GM12864 (cell line): ENCODE data around the gene INS.

Experiments used
- DNase-seq: peaks from one replicate; pipeline ENCODE4 v3.0.0-alpha.2; 2011; ENCODE audit warnings: low read depth
- H3K4me3 ChIP-seq: 2 replicates; pipeline ENCODE4 v1.5.1; 2011; ENCODE audit warnings: mild to moderate bottlenecking, low read depth, low read length, control low read depth
- CTCF ChIP-seq: IDR thresholded peaks from 2 replicates; pipeline ENCODE4 v1.5.1; 2011; ENCODE audit warnings: low read depth, mild to moderate bottlenecking, moderate library complexity, low read length, control low read depth, inconsistent platforms; ENCODE audit errors: missing control alignments

The INS gene

GRCh38 chr11:2168286-2169004, 7.4 kb upstream of the INS start:
- no peak overlapping the region for H3K4me3 ChIP-seq
- DNase-seq, result no peak
- TF ChIP-seq CTCF, result no peak

GRCh38 chr11:2167141-2168045, 6.4 kb upstream of the INS start:
- no peak for TF ChIP-seq CTCF
- H3K4me3 ChIP-seq, result no peak overlapping the region

GRCh38 chr11:2166091-2166851, 5.3 kb upstream of the INS start:
- no peak overlapping the region for H3K4me3 ChIP-seq
- no peak for DNase-seq
- peak; percentile 59 for TF ChIP-seq CTCF

More at GRCh38 chr11:2167141-2168045, 6.4 kb upstream of the INS start:
- no peak for DNase-seq

- no peak overlapping the region for H3K4me3 ChIP-seq
- TF ChIP-seq CTCF, result no peak
- no peak for DNase-seq
Observed at GRCh38 chr11:2165571-2165970, 4.6 kb upstream of the INS start.

- TF ChIP-seq CTCF, result no peak
- no peak for DNase-seq
- no peak overlapping the region for H3K4me3 ChIP-seq
Observed at GRCh38 chr11:2164861-2165555, 4.0 kb upstream of the INS start.

- no peak for DNase-seq
- H3K4me3 ChIP-seq, result no peak overlapping the region
- no peak for TF ChIP-seq CTCF
Observed at GRCh38 chr11:2164081-2164480, 3.1 kb upstream of the INS start.
